Fibroblast of pulmonary artery (primary cell): ENCODE measurements around the gene CD9.

Experiments
- DNase-seq: peaks from one replicate; pipeline ENCODE4 v3.0.0-alpha.2; 2010; ENCODE audit warnings: low read depth
- H3K4me3 ChIP-seq: replicated peaks from 2 replicates; pipeline ENCODE4 v1.5.1; 2011; ENCODE audit warnings: low read depth, mild to moderate bottlenecking, control low read depth, low read length, moderate library complexity
- CTCF ChIP-seq: IDR thresholded peaks from 2 replicates; pipeline ENCODE4 v1.5.1; 2011; ENCODE audit warnings: mild to moderate bottlenecking, control low read depth, low read length, inconsistent platforms; ENCODE audit errors: missing control alignments

CD9 gene

GRCh38 chr12:6161124-6161882, 38.9 kb upstream of the CD9 start:
- no peak for TF ChIP-seq CTCF
- H3K4me3 ChIP-seq = no peak overlapping the region
- DNase-seq = peak; percentile 95

- H3K4me3 ChIP-seq = no peak overlapping the region
- no peak for DNase-seq
- TF ChIP-seq CTCF = no peak
Observed at GRCh38 chr12:6163416-6164060, 36.7 kb upstream of the CD9 start.

GRCh38 chr12:6165395-6165794, 34.8 kb upstream of the CD9 start:
- TF ChIP-seq CTCF = no peak
- H3K4me3 ChIP-seq = no peak overlapping the region
- DNase-seq = no peak

- H3K4me3 ChIP-seq = no peak overlapping the region
- TF ChIP-seq CTCF = no peak
- DNase-seq = no peak
Observed at GRCh38 chr12:6166808-6167207, 33.4 kb upstream of the CD9 start.

GRCh38 chr12:6167327-6168280, 32.6 kb upstream of the CD9 start:
- no peak for TF ChIP-seq CTCF
- H3K4me3 ChIP-seq = no peak overlapping the region
- DNase-seq = peak; percentile 98

GRCh38 chr12:6171409-6172015, 28.7 kb upstream of the CD9 start:
- DNase-seq = peak; percentile 90
- TF ChIP-seq CTCF = no peak
- no peak overlapping the region for H3K4me3 ChIP-seq
